ENCODE measurements around the gene LRRTM3.

GRCh38 chr10:66888237-66888636, 37.6 kb upstream of the LRRTM3 start:
- no peak for TF ChIP-seq CTCF (IDR thresholded peaks at IDR 0.05)
- TF ChIP-seq GABPA (IDR thresholded peaks at IDR 0.05; ENCODE audit: low read depth) = no peak
- no peak for TF ChIP-seq TAF1 (IDR thresholded peaks at IDR 0.05; ENCODE audit: borderline replicate concordance, low read depth, low read length)
